HG03439 (cell line): Measurements from ENCODE around the gene SDK2.
"Not testable (repeated sequence)": the region's sequence is repeated elsewhere in the genome, so short reads cannot be mapped to it uniquely, and the experiment has no call there.

Source experiments
- ATAC-seq: cut with Tn5 transposase; IDR thresholded peaks from one replicate; pipeline ENCODE4 v1.9.1; 2021; ENCODE audit warnings: mild to moderate bottlenecking, moderate library complexity; ENCODE audit not compliant: unreplicated experiment

The SDK2 gene

DNA sequence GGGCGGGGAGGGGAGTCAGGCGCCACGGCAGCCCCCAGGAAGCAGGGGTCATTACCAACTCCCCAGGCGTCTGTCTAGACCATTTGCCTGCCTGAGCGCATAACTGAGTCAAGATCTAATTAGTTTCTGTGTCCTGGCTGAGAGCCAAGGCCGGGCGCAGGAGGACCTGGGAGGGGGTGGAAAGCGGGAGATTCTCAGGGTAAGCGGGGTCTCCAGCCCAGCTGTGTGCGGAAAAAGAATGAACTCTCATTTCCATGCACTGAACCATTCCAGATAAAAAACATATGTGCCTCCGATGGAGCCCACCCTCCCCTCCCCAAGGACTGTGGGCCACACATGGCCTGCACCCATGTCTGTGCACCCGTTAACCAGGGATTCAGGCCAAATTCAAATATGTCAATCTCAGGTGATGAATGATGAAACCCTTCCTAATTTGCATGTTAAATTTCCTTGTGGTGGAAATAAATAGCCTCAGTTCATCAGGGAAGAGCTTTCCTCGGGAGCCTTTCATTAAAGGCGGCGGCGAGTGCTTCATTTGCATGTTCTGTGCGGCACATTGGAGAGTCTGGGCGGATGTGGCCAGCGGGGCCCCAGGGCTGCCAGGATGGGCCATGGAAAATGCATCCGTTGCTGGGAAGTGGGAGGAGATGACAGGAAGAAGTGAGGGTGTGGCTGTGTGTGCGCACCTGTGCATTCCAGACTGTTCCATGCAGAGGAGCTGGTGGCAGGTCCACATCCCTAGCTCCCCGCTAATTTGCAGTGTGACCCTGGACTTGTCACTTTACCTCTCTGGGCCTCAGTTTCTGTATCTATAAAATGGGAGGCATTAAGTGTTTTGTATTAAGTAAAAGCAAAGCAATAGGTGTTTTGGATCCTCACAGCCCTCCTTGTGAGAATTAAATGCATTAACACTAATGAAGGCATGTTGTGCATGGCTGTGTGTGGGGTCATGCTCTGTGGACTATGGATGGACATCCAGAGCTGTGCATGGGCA, 151.1 kb downstream of the SDK2 start:
- no peak for ATAC-seq

GRCh38 chr17:73492125-73492820, 152.0 kb downstream of the SDK2 start:
- ATAC-seq = no peak

DNA sequence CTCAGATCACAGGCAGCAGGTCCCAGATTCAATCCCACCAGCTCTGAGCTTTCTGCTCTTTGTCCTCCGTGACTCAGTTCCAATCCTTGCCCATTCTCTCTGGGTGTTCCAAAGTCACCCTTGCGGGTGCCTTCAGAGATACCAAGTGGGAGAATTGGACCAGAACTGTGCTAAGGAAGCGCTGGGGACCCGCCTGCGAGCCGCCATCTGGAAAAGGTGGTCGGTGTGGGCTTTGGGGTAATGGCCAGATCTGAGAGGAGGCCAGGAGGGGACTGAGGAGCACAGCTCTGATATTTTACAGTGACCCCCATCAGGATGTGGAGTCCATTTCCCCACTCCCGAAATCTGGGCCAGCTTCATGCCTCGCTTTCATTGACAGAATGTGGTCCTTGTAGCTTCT, 152.6 kb downstream of the SDK2 start:
- no peak for ATAC-seq

DNA sequence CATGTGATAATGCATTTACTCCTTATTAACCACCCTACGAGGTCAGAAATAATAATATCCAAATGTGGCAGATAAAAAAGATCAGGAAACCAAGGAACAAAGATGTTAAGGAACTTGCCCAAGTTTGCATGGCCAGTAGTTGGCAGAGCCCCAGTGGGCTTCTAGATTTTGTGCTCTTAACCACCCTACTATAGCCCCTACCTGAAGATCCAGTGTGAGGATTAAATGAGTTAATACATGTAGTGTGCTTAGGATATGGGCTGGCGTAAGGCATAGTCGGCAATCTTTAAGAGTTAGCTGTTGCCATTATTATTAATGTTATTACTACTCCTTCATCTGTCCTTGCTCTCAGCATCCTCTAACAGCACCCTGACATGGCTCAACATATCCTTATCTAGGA, 153.4 kb downstream of the SDK2 start:
- ATAC-seq = no peak

GRCh38 chr17:73489991-73490390, 154.3 kb downstream of the SDK2 start:
- no peak for ATAC-seq

DNA sequence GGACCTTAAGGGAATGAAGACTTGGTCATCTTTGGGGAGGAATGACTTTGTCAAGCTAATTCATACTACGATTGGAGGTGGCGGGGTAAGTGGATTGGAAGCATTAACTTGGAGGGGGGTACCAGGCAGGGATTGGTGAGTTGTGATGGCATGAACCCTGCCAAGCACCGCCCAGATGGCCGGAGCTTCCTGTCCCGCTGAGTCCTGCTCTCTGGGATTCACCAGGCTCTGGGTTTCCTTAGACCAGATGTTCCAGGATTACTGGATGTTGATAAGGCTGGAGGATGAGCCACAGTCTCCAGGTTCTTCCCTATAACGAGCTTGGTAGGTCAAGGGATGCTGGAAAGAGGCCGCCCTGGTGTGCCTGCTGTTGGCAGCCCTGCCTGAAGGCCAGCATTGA, 154.9 kb downstream of the SDK2 start:
- ATAC-seq = no peak

- no peak for ATAC-seq
These were observed 159.1 kb downstream of the SDK2 start for GRCh38 chr17:73485130-73485529.

GRCh38 chr17:73482894-73483293, 161.4 kb downstream of the SDK2 start:
- ATAC-seq = no peak

DNA sequence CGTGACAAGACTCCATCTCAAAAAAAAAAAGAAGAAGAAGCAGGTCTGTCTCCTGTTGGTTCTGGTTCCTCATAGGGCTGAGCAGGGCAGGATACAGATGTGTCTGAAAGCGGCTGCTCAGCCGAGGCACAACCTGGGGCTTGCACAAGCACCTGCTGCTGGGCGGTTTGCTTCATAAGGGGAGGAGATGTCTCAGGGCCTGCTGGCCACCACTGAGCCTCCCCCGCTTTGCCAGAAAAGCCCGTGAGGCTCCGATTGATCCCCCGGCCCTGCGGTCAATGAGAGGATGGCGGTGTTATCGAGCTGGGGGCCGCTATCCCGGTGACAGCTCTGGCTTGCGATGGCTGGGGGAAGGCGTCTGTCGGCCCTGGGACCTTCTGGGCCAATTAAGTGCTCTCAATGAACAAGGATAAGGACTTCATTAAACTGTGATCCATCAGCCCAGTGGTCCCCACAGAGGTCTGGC, 162.0 kb downstream of the SDK2 start:
- no peak for ATAC-seq

DNA sequence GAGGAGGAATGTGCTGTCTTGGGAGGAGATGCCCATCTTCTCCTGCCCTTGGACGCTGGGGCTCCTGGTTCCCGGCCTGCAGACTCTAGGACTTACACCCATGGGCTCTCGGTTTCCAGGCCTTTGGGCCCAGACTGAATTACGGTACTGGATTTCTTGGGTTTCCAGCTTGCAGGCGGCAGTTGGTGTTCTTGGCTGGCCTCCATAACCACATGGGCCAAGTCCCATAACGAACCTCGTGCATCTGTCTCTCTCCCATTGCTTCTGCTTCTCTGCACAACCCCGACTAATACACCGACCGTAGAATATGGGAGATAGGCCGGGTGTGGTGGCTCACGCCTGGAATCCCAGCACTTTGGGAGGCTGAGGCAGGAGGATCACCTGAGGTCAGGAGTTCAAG, 162.6 kb downstream of the SDK2 start:
- no peak for ATAC-seq

- no peak for ATAC-seq
These were observed 163.5 kb downstream of the SDK2 start for GRCh38 chr17:73480740-73481139.

- ATAC-seq = no peak
These were observed 165.3 kb downstream of the SDK2 start for GRCh38 chr17:73478768-73479424.

DNA sequence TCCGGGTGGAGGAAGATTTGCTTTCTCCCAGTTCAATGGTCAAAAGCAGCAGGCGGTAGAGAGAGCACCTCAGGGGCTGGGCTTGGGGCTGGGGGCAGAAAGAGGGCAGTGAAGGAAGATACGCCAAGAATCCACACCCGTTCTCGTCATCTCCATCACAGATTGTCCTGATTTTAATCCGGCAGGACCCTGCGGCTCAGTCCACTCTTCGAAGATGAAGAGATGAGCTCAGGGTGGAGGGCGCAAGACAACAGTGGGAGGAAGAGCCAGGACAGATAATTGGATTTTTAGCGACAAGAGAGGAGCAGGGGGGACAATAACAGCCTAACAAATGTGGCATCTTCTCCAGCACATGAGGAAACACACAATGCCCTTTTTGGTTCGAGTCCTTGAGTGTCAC, 165.9 kb downstream of the SDK2 start:
- ATAC-seq = no peak

GRCh38 chr17:73476890-73477350, 167.3 kb downstream of the SDK2 start:
- ATAC-seq = no peak

DNA sequence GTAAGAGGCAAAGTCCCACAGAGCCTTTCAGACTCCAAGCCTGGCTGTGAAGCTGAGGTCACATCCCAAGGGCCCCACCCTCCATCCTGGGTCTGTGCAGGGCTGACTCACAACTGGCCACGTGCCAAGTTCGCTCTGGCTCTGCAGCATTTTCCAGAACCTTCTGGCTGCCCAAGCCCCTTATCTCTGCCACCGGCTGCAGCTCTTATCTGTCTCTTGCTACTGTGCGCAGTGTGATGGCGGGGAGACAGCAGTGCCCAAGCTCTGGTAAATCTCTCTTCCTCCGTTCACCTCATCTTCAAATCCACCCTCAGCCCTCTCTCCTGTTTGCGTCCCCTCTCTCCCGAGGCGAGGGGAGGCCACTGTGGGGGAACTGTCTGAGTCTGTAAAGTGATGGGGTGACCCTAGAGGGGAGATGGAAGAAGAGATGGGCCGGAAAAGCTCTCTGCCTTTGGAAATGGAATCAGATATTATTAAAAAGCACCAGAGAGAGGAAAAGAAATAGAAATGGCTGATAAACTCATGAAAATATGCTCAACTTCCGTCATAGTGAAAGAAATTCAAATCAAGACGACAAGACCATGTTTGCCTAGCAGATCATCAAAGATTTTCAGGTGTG, 169.8 kb downstream of the SDK2 start:
- no peak for ATAC-seq

GRCh38 chr17:73472715-73473114, 171.5 kb downstream of the SDK2 start:
- not testable (repeated sequence) for ATAC-seq

- no peak for ATAC-seq
These were observed 172.3 kb downstream of the SDK2 start for GRCh38 chr17:73471924-73472323.

DNA sequence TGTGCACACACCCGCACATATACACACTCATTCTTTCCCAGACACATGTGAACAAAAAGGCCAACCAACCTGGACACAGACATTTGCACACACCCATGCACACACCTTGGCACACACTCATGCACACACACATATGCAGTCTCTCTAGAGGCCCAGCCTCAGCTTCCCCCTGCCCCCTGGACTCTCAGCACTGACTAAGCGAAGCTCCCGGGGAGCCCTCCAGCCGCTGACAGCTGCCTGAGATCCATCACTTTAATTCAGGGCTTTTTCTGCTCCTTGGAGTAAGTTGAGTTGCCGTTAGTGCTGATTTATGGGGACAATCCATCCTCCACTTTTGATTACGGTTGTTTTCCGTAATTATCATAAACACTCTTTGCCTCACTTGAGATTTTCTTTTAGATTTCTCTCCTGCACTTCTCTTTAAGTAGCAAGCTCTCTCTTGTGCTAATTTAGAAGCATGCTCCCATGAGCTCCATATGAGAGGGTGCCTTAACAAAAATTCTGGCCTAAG, 173.9 kb downstream of the SDK2 start:
- ATAC-seq = no peak

DNA sequence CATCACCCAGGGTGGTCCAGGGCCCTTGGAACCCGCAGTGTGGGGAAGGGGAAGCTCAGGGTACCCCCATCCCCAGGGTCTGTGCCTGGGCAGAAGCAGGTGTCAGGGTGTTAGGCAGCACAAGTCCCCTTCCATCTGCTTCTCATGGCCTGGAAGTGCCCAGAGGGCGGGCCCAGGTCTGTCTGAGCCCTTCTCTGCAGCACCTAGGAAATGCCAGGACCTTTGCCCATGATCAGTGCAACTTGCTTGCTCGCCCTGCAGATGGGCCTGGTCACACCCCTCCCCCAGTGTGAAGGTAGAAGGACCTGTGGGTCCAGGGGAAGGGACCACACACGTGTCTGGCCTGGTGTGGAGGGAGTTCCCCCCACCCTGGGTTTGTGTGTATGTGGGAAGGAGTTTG, 174.9 kb downstream of the SDK2 start:
- ATAC-seq = no peak

DNA sequence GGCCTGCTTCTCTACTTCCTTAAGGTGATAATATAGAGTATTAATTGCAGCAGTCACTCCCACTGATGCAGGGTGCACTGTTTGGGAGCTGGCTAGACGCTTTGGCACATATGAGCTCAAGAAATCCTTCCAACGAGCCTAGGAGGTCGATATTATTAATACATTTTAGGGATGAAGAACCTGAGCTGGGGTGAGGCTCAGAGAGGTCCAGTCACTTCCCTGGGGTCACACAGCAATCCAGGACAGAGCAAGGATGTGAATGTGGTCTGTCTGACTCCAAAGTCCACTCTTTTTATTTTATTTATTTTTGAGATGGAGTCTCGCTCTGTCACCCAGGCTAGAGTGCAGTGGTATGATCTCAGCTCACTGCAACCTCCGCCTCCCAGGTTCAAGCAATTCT, 176.0 kb downstream of the SDK2 start:
- no peak for ATAC-seq

DNA sequence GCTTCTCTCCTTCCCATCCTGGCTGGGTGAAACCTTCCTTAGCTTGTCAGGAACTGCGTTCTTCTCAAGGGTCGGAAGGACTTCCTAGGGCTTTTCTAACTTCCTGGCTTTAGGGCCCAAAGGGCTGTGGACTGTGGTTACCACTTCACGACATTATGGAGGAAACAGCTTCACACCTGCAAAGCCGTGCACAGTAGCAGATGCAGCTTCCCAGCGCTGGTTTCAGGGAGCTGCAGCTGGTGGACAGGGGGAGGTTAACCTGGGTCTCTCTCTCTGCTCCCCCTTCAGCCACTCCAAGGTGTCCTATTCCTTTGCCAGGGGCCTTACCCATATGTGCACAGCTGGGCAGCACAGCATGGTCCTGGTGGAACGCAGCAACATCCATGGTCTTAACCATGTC, 176.6 kb downstream of the SDK2 start:
- ATAC-seq = no peak
